Chondrocyte (in vitro differentiated cells): ENCODE measurements around the gene GZMA. TPM values are rescaled to one million over a fixed set of nuclear protein-coding genes. Genes with fewer than 3 reads are reported as not detected.

Source experiments
- DNase-seq: peaks from one replicate; pipeline ENCODE4 v3.0.0; 2021; ENCODE audit warnings: mixed read lengths, low spot score
- H3K27ac Mint-ChIP-seq: one replicate; pipeline ENCODE4 v1.8.0; 2021; ENCODE audit warnings: mild to moderate bottlenecking, moderate library complexity, mixed read lengths; ENCODE audit not compliant: unreplicated experiment
- H3K27me3 Mint-ChIP-seq: 2 replicates; pipeline ENCODE4 v1.8.0; 2021; ENCODE audit warnings: low read depth, mixed read lengths
- H3K36me3 Mint-ChIP-seq: 2 replicates; pipeline ENCODE4 v1.8.0; 2021; ENCODE audit warnings: low read depth, mixed read lengths
- H3K4me1 Mint-ChIP-seq: 2 replicates; pipeline ENCODE4 v1.8.0; 2021; ENCODE audit warnings: low read depth, mild to moderate bottlenecking, mixed read lengths
- H3K4me3 Mint-ChIP-seq: one replicate; pipeline ENCODE4 v1.8.0; 2021; ENCODE audit warnings: mild to moderate bottlenecking, moderate library complexity, mixed read lengths; ENCODE audit not compliant: unreplicated experiment
- H3K9me3 Mint-ChIP-seq: 2 replicates; pipeline ENCODE4 v1.8.0; 2021; ENCODE audit warnings: low read depth, mixed read lengths
- total RNA-seq: library from RNA; stranded (reverse); gene quantifications from 3 replicates; pipeline ENCODE4 v1.2.1, GENCODE V29; 2021
- TF ChIP-seq, protein P1 (sequence below): fragments of 200-600 bp; sonication (generic); IDR thresholded peaks from 2 replicates; pipeline ENCODE4 v1.5.0; 2021; ENCODE audit warnings: antibody characterized with exemption, mild to moderate bottlenecking, moderate library complexity

Gene GZMA
- total RNA-seq, 1 donor from 2014 or later, result not detected

DNA sequence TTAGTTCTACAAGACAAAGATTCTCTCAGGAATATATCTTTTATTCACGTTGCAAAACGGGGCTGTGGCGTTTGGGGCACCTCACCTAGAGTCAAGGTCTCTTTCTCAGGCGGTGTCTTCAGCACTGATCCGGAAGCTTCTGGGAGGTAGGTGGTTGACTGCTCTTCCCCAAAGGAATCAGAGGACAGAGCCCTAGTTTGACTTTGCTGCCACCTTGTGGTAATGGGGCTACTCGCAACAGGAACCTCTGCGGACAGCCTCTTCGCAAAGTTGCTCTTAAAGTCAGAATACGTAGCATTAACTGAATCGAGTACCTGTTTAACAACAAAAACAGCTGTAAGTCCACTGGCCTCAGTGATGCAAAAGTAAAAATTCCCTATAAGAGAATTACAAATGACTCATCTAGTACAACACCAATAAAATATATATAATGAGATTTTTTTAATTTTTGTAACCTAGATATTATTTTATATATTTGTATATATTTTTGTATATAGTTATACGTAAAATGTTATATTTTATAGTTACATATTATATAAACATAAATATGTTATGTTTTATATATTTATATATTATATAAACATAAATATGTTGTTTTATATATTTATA, 44.2 kb downstream of the GZMA start:
- H3K4me3 Mint-ChIP-seq, result no peak overlapping the region

GRCh38 chr5:55149308-55149795, 46.9 kb downstream of the GZMA start:
- peaks cover 19% of the 10 kb centered on the region for H3K27me3 Mint-ChIP-seq
- no peaks in the 10 kb centered on the region for H3K9me3 Mint-ChIP-seq
- no peak for DNase-seq
- H3K27ac Mint-ChIP-seq, result no peak overlapping the region
- H3K4me3 Mint-ChIP-seq, result no peak overlapping the region
- no peaks in the 10 kb centered on the region for H3K36me3 Mint-ChIP-seq
- H3K4me1 Mint-ChIP-seq, result peaks cover 20% of the 10 kb centered on the region
- TF ChIP-seq, protein P1, sequence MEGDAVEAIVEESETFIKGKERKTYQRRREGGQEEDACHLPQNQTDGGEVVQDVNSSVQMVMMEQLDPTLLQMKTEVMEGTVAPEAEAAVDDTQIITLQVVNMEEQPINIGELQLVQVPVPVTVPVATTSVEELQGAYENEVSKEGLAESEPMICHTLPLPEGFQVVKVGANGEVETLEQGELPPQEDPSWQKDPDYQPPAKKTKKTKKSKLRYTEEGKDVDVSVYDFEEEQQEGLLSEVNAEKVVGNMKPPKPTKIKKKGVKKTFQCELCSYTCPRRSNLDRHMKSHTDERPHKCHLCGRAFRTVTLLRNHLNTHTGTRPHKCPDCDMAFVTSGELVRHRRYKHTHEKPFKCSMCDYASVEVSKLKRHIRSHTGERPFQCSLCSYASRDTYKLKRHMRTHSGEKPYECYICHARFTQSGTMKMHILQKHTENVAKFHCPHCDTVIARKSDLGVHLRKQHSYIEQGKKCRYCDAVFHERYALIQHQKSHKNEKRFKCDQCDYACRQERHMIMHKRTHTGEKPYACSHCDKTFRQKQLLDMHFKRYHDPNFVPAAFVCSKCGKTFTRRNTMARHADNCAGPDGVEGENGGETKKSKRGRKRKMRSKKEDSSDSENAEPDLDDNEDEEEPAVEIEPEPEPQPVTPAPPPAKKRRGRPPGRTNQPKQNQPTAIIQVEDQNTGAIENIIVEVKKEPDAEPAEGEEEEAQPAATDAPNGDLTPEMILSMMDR, result no peak

More for the DNA sequence above, 44.2 kb downstream of the GZMA start:
- Mint-ChIP-seq H3K4me1 (peaks cover 6% of the 10 kb centered on the region), H3K27me3 (peaks cover 33% of the 10 kb centered on the region), H3K27ac (no peak overlapping the region), H3K9me3 (no peaks in the 10 kb centered on the region), H3K36me3 (no peaks in the 10 kb centered on the region)
- TF ChIP-seq, protein P1, result peak; percentile 99
- DNase-seq, result no peak

DNA sequence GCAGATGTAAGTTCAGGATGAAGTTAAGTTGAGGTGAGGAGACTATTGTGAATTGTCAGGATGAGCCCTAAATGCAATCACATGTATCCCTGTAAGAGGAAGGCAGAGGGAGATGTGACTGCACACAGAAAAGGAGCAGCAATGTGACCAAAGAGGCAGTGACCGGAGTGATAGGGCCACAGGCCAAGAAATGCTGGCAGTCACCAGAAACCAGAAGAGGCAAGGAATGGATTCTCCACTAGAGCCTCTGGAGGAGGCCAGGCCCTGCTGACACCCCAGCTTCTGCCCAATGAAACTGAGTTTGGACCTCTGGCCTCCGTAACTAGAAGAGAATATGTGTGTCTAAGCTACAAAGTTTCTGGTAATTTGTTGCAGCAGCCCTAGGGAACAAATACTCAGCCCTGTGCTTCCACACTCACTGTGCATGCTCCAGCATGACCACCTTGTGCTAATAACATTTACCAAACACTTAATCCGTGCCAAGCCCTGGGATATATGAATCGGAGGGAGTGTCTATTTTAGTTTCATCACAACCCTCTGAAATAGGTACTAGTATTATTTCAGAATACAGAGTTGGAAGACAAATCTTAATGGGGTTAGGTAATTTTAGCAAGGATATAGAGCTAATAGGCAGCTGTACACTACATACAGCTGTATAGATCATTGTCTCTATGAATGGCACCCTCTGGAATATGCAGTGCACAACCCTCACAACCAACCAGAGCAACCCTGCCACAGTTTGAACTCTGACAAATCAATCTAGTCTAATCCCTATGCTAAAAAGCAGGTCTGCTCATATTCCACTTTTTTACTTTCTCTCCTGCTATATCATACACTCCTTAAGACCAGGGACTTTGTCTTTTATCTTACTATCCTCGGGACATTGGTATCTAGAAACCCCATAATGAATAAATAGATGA, 49.7 kb downstream of the GZMA start:
- Mint-ChIP-seq H3K27me3 (peaks cover 2% of the 10 kb centered on the region), H3K4me1 (peaks cover 29% of the 10 kb centered on the region), H3K9me3 (no peaks in the 10 kb centered on the region), H3K27ac (no peak overlapping the region), H3K36me3 (no peaks in the 10 kb centered on the region), H3K4me3 (no peak overlapping the region)
- DNase-seq, result no peak
- TF ChIP-seq, protein P1, result no peak

DNA sequence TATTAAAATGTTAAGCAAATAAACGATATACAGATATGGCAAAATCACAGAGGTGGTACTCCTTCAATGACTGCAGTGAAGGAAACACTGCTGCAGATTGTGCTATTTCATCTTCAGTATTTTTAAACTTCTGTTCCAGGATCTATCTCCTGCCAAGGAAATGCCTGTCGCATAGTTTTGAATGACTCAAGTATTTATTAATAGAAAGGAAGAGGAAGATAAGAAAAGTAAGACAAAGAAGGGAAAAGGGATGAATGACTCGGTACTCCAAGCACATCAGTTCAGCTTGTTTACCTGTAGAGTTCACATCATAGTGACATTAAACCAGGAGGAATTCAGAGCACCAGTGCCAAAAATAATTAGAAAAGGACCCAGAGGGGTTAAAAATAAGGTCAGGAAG, 52.4 kb downstream of the GZMA start:
- no peaks in the 10 kb centered on the region for H3K27me3 Mint-ChIP-seq

More for the DNA sequence above, 52.4 kb downstream of the GZMA start:
- peak overlapping the region; percentile 13 for H3K4me3 Mint-ChIP-seq
- TF ChIP-seq, protein P1, result no peak
- H3K9me3 Mint-ChIP-seq, result no peaks in the 10 kb centered on the region
- DNase-seq, result no peak
- peak overlapping the region; percentile 86 for H3K27ac Mint-ChIP-seq
- H3K36me3 Mint-ChIP-seq, result no peaks in the 10 kb centered on the region
- H3K4me1 Mint-ChIP-seq, result peaks cover 32% of the 10 kb centered on the region

Other genes starting within 250 kb of the GZMA start
- gene ESM1, start 117.1 kb upstream of the GZMA start, total RNA-seq, result not detected in 3 replicates
- not detected in 3 replicates for gene GZMK, start 78.4 kb upstream of the GZMA start, total RNA-seq
- 196 to 212 TPM (median 198 TPM) in 3 replicates for gene GPX8, start 57.5 kb downstream of the GZMA start, total RNA-seq
- not detected in 3 replicates for gene CDC20B, start 70.5 kb downstream of the GZMA start, total RNA-seq
- gene MCIDAS, start 124.7 kb downstream of the GZMA start, total RNA-seq, result 0.15 TPM in 1 of 3 replicates, not detected in the others
- 1.7 to 2.0 TPM in 2 of 3 replicates, not detected in the other for gene CCNO, start 131.0 kb downstream of the GZMA start, total RNA-seq
- gene DHX29, start 205.0 kb downstream of the GZMA start, total RNA-seq, result 22.2 to 32.2 TPM (median 23.0 TPM) in 3 replicates
- 44.1 to 63.3 TPM (median 45.3 TPM) in 3 replicates for gene MTREX, start 205.3 kb downstream of the GZMA start, total RNA-seq